ENCODE measurements around the gene HBG1.

Gene HBG1

DNA sequence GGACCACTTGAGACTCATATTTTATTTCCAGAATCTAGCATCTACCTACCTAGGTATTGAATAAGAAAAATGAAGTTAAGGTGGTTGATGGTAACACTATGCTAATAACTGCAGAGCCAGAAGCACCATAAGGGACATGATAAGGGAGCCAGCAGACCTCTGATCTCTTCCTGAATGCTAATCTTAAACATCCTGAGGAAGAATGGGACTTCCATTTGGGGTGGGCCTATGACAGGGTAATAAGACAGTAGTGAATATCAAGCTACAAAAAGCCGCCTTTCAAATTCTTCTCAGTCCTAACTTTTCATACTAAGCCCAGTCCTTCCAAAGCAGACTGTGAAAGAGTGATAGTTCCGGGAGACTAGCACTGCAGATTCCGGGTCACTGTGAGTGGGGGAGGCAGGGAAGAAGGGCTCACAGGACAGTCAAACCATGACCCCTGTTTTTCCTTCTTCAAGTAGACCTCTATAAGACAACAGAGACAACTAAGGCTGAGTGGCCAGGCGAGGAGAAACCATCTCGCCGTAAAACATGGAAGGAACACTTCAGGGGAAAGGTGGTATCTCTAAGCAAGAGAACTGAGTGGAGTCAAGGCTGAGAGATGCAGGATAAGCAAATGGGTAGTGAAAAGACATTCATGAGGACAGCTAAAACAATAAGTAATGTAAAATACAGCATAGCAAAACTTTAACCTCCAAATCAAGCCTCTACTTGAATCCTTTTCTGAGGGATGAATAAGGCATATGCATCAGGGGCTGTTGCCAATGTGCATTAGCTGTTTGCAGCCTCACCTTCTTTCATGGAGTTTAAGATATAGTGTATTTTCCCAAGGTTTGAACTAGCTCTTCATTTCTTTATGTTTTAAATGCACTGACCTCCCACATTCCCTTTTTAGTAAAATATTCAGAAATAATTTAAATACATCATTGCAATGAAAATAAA is 24.8 kb downstream of the HBG1 start:
- DNase-seq: no peak

DNA sequence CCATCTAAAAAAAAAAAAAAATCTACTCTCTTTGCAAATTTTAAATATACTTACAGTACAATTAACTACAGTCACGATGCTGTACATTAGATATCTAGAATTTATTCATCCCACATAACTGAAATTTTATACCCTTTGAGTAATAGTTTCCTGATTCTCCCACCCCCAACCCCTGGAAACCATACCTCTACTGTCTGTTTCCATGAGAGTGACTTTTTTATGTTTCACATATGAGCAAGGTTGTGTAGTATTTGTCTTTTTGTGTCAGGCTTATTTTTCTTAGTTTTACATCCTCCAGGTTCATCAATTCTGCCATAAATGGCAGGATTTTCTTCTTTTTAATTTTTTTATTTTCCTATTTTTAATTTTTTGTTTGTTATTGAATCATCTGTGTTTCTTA is 26.0 kb downstream of the HBG1 start:
- no peak for DNase-seq

DNA sequence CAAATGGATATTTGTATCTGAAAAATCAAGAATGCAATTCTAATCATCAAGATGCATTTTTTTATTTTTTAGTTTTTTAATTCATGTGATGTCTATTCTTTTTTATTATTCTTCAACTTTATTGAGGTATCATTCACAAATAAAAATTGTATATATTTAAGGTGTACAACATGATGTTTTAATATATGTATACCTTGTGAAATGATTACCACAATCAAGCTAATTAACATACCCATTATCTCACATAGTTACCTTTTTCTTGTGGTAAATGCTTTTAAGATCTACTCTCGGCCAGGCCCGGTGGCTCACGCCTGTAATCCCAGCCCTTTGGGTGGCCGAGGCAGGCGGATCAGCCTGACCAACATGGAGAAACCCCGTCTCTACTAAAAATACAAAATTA is 26.5 kb downstream of the HBG1 start:
- no peak for DNase-seq

DNA sequence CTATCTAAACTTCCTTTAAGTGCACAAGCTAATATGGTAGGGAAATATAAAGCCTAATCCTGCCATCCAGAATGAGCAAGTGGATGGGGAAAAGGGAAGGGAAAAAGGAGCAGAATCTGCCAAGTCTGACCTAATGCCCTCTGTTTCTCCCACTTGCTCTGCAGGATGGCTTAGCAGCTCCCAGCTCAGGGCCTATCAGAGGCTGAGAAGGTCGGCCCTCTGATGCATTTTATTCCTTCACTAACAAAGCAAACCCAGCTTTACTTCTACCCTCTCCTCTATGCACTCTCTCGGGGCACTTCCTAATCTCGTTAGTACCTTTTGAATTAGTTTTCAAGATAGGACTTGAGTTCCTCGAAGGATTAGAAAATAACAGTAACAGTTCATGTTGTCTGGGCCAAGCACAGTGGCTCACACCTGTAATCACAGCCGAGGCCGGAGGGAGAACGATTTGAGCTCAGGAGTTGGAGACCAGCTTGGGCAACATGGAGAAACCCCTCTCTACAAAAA is 39.2 kb downstream of the HBG1 start:
- DNase-seq: no peak

DNA sequence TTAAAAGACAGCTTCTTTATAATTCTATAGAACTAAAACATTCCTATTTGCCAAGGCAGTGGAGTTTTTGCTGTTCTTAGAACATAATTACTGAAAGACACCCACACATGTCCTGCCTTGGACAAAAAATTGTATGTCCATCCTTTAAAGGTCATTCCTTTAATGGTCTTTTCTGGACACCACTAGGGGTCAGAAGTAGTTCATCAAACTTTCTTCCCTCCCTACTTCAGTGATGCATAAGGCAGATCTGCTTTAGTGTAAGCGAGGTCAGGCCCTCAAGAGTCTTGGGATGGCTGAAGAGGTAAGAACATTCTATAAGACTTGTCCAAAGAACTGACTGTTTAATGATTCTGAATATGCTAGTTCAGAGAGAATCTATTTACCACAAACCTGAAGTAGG is 44.9 kb downstream of the HBG1 start:
- no peak for DNase-seq

DNA sequence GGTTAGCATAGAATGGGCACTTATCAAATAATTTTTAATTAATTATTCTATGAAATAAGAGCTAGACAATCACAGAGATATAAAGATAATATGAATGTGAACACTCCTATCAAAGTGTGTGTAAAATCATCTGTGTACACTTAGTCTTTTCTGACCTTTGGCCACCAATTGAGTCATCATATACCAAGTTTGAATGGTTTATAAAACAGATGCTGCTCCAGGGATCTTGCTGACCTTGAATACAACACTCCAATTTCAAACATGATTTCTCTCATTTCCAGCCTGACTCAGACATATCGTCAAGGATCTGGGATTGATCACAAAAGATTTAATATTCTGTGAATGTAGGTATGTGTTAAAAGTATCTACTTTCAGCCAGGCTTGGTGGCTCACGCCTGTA is 46.3 kb downstream of the HBG1 start:
- no peak for DNase-seq

DNA sequence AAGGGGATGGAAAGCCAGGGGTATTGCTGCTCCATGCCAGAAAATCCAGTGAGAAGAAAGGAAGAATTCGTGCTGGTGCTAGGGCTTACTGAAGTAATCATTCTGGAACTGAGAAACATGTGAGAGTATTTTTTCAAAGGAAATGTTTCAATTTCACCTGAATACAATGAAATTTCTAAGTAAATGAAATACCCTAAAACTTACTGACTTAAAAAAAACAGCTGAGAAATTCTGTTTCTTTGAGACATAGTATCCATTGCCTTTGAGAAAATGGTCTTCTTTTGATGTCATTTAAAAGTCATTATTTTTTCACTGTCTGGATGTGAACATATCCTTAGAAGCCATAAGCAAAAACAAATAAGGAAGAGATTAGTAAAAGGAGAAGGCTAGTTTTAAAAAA is 49.1 kb downstream of the HBG1 start, which contains the start of gene OR51V1:
Gene OR51V1 (minus strand): TSS at position 101 of the 400 bp plus-strand sequence. CDS start 0 bp downstream, at position 101.
- no peak for DNase-seq

DNA sequence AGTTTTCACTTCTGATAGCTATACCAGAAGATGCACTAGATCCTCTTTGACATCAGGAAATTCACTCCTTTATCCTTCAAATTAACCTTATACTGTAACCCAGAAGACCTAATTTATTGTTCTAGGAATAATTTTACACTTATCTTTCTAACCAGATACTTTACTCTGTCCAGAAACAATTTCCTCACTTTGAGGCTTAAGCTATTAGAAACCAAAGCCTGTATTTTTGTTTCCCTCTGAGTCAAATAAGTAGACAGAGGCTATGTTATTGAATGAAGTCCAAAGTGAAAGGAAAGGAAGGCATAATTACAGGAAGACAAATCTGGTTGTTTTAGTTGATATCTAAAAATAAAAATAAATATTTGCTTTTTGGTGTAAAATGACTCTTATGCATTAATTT is 51.4 kb downstream of the HBG1 start:
- DNase-seq: no peak
